K562 (cell line): ENCODE results near the gene SLC12A3. TPM values are rescaled to one million over a fixed set of nuclear protein-coding genes. Genes with fewer than 3 reads are reported as not detected.
A peak's percentile ranks its signal among the peaks of the same experiment; 100 is the strongest.

Source experiments
- CREB5 ChIP-seq: fragments of 250-450 bp; sonication (Bioruptor Pico); IDR thresholded peaks from 2 replicates; pipeline ENCODE4 v1.5.0; 2020; ENCODE audit warnings: mild to moderate bottlenecking
- GTF2A2 ChIP-seq: IDR thresholded peaks from 2 replicates; pipeline ENCODE4 v1.6.1; 2016; ENCODE audit warnings: mild to moderate bottlenecking, missing genetic modification characterization, missing compliant biosample characterization
- GTF2F1 ChIP-seq: IDR thresholded peaks from 2 replicates; pipeline ENCODE4 v1.6.1; 2011; ENCODE audit warnings: low read depth, low read length, improper control_type of control experiment
- MLX ChIP-seq, 2 experiments: fragments of 450-650 bp in 1 of 2; sonication (generic) in 1 of 2; formaldehyde crosslinking; conservative IDR thresholded peaks; 2 replicates each; pipeline versions ENCODE4 v1.4.0 to v1.8.1; 2020 to 2022; ENCODE audit warnings: mild to moderate bottlenecking in 1 of 2, missing genetic modification reagents in 1 of 2
- POLR2AphosphoS5 ChIP-seq: IDR thresholded peaks from 2 replicates; pipeline ENCODE4 v1.6.1; 2011; ENCODE audit warnings: mild to moderate bottlenecking, low read depth, low read length, moderate library complexity; ENCODE audit not compliant: control insufficient read depth, insufficient read depth
- RAD21 ChIP-seq, 2 experiments: fragments of 250-450 bp in 1 of 2; fragments of 450-650 bp in 1 of 2; sonication (Bioruptor Pico) in 1 of 2; formaldehyde crosslinking in 1 of 2; IDR thresholded peaks in 1 of 2; conservative IDR thresholded peaks in 1 of 2; 2 replicates each; pipeline versions ENCODE4 v1.4.0 to v1.8.0; 2020 to 2022; ENCODE audit warnings: mild to moderate bottlenecking in 2 of 2, moderate library complexity in 1 of 2
- RNF2 ChIP-seq: sonication (generic); IDR thresholded peaks from 2 replicates; pipeline ENCODE4 v1.6.1; 2016
- SLC30A9 ChIP-seq: fragments of 250-450 bp; sonication (Bioruptor Pico); IDR thresholded peaks from 2 replicates; pipeline ENCODE4 v1.8.0; 2022; ENCODE audit warnings: mild to moderate bottlenecking, moderate library complexity
- TARDBP ChIP-seq: fragments of 450-650 bp; IDR thresholded peaks from 2 replicates; pipeline ENCODE4 v1.6.1; 2016
- TCF15 ChIP-seq: fragments of 250-450 bp; sonication (Bioruptor Pico); IDR thresholded peaks from 2 replicates; pipeline ENCODE4 v1.8.0; 2022; ENCODE audit warnings: moderate library complexity, mild to moderate bottlenecking, inconsistent platforms
- THAP7 ChIP-seq: fragments of 250-450 bp; sonication (Bioruptor Pico); IDR thresholded peaks from 2 replicates; pipeline ENCODE4 v1.5.0; 2021
- TSHZ1 ChIP-seq: fragments of 250-450 bp; sonication (Bioruptor Pico); IDR thresholded peaks from 2 replicates; pipeline ENCODE4 v1.4.0; 2020; ENCODE audit warnings: mild to moderate bottlenecking, moderate library complexity
- ZNF133 ChIP-seq: fragments of 250-450 bp; sonication (Bioruptor Pico); IDR thresholded peaks from 2 replicates; pipeline ENCODE4 v1.4.0; 2020; ENCODE audit warnings: mild to moderate bottlenecking
- ZNF175 ChIP-seq: fragments of 200-800 bp; sonication (Bioruptor generic); IDR thresholded peaks from 2 replicates; pipeline ENCODE4 v1.6.1; 2016; ENCODE audit warnings: low read depth, mild to moderate bottlenecking, missing genetic modification characterization, missing compliant biosample characterization
- ZNF263 ChIP-seq: sonication (generic); formaldehyde crosslinking; IDR thresholded peaks from 2 replicates; pipeline ENCODE4 v1.8.0; 2022; ENCODE audit warnings: mild to moderate bottlenecking, missing genetic modification reagents, borderline replicate concordance
- ZNF408 ChIP-seq: fragments of 250-450 bp; sonication (Bioruptor Pico); IDR thresholded peaks from 2 replicates; pipeline ENCODE4 v1.4.0; 2020; ENCODE audit warnings: low read depth, mild to moderate bottlenecking, moderate library complexity
- ZNF431 ChIP-seq: sonication (generic); formaldehyde crosslinking; IDR thresholded peaks from 2 replicates; pipeline ENCODE4 v1.8.0; 2022; ENCODE audit warnings: mild to moderate bottlenecking, missing genetic modification reagents
- ZNF76 ChIP-seq: fragments of 250-450 bp; sonication (Bioruptor Pico); IDR thresholded peaks from 2 replicates; pipeline ENCODE4 v1.4.0; 2020; ENCODE audit warnings: mild to moderate bottlenecking, moderate library complexity, borderline replicate concordance
- polyA plus RNA-seq, 8 experiments: library from polyadenylated mRNA; depleted of rRNA in 4 of 8; stranded (reverse) in 5 of 8; unstranded in 3 of 8; fragments of >200 nt; fragmentation: Nextera tagmentation in 2 of 8; fragmentation: Illumina TruSeq in 1 of 8; extraction: Ambion mirVana in 2 of 8; extraction: Trizol in 1 of 8; gene quantifications; 2 replicates each; pipeline versions ENCODE4 v1.2.1 to v1.2.3, GENCODE V29; 2011 to 2014; ENCODE audit warnings: inconsistent platforms in 1 of 8, missing spikeins in 1 of 8
- total RNA-seq, 7 experiments: library from RNA; depleted of rRNA in 6 of 7; stranded (reverse); fragments of >200 nt in 6 of 7; fragmentation: Illumina TruSeq in 2 of 7; extraction: Trizol in 2 of 7; gene quantifications; 2 replicates each; pipeline versions ENCODE4 v1.2.1 to v1.2.3, GENCODE V29; 2011 to 2021; ENCODE audit warnings: low replicate concordance in 1 of 7
- TF ChIP-seq, protein P1 (sequence below): conservative IDR thresholded peaks from 2 replicates; pipeline ENCODE4 v1.6.1; 2011; ENCODE audit warnings: low read depth, mild to moderate bottlenecking, low read length; ENCODE audit not compliant: control insufficient read depth

SLC12A3 gene
- total and polyA plus RNA-seq, 9 of the 15 experiments (the other 6 are each of a cell fraction or from before 2014, with no cell fraction given) = not detected

DNA sequence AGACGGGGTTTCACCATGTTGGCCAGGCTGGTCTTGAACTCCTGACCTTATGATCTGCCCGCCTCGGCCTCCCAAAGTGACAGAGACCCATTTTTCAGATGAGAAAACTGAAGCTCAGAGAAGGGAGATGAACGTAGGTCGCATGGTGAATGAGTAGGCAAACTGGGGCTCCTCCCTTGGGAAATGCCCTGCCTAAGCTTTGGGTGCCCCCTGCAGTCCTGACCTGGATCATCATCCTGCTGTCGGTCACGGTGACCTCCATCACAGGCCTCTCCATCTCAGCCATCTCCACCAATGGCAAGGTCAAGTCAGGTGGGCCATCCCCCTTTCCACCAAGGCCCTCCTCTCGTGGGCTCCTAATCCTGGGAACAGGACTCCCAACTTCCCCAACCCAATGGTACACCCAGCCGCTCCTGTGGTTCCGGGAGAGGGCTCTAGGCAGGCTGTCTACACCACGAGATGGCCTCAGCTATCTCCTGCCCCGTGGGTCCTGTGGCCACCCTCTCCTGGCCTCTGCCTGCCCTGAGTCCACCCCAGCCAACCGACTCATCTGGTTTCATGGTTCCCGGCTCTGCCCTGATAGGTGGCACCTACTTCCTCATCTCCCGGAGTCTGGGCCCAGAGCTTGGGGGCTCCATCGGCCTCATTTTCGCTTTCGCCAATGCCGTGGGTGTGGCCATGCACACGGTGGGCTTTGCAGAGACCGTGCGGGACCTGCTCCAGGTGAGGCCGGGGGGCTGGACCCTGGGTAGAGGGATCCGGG is 4.7 kb downstream of the SLC12A3 start (continued):
- TF ChIP-seq, protein P1, sequence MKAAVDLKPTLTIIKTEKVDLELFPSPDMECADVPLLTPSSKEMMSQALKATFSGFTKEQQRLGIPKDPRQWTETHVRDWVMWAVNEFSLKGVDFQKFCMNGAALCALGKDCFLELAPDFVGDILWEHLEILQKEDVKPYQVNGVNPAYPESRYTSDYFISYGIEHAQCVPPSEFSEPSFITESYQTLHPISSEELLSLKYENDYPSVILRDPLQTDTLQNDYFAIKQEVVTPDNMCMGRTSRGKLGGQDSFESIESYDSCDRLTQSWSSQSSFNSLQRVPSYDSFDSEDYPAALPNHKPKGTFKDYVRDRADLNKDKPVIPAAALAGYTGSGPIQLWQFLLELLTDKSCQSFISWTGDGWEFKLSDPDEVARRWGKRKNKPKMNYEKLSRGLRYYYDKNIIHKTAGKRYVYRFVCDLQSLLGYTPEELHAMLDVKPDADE = no peak
- TF ChIP-seq THAP7 (CRISPR knock-in tag) = no peak
- TF ChIP-seq TARDBP = no peak
- no peak for TF ChIP-seq GTF2A2
- TF ChIP-seq ZNF431 (CRISPR knock-in tag) = no peak
- TF ChIP-seq ZNF263 (CRISPR knock-in tag) = no peak
- no peak for TF ChIP-seq POLR2AphosphoS5
- no peak for TF ChIP-seq GTF2F1
- TF ChIP-seq MLX (CRISPR knock-in tag; conservative IDR thresholded peaks at IDR 0.05) = no peak
- TF ChIP-seq RNF2 = no peak
- no peak for TF ChIP-seq TCF15 (CRISPR knock-in tag)
- TF ChIP-seq RAD21 (CRISPR knock-in tag; conservative IDR thresholded peaks at IDR 0.05 in 1 of 2, IDR thresholded peaks at IDR 0.05 in 1 of 2) = peak; percentile 68 to 79
- no peak for TF ChIP-seq TSHZ1 (CRISPR knock-in tag)
- TF ChIP-seq SLC30A9 (CRISPR knock-in tag) = no peak
- TF ChIP-seq ZNF408 (CRISPR knock-in tag) = no peak
- TF ChIP-seq ZNF175 (CRISPR knock-in tag) = no peak
- no peak for TF ChIP-seq CREB5 (CRISPR knock-in tag)
- no peak for TF ChIP-seq ZNF76 (CRISPR knock-in tag)
- no peak for TF ChIP-seq ZNF133 (CRISPR knock-in tag)
